ENCODE data around the gene ADRB1.

Gene ADRB1

GRCh38 chr10:114064151-114065048, 20.7 kb downstream of the ADRB1 start:
- Histone ChIP-seq H3K27me3 (no peaks in the 10 kb centered on the region), H3K9me3 (no peaks in the 10 kb centered on the region), H3K4me1 (no peaks in the 10 kb centered on the region), H3K36me3 (no peaks in the 10 kb centered on the region), H3K4me3 (ENCODE audit: low read depth, low read length) (no peak overlapping the region)
- no peak for TF ChIP-seq CTCF (IDR thresholded peaks at IDR 0.05; ENCODE audit: low read depth, low read length)
- no peak for DNase-seq

GRCh38 chr10:114065049-114065435, 21.4 kb downstream of the ADRB1 start:
- DNase-seq, result no peak
- no peak for TF ChIP-seq CTCF (IDR thresholded peaks at IDR 0.05; ENCODE audit: low read depth, low read length)
- H3K36me3 ChIP-seq, result no peaks in the 10 kb centered on the region
- no peak overlapping the region for H3K4me3 ChIP-seq (ENCODE audit: low read depth, low read length)
- no peaks in the 10 kb centered on the region for H3K27me3 ChIP-seq
- H3K9me3 ChIP-seq, result no peaks in the 10 kb centered on the region
- H3K4me1 ChIP-seq, result no peaks in the 10 kb centered on the region

GRCh38 chr10:114068054-114068707, 24.5 kb downstream of the ADRB1 start:
- Histone ChIP-seq H3K36me3 (no peaks in the 10 kb centered on the region), H3K9me3 (no peaks in the 10 kb centered on the region), H3K4me3 (ENCODE audit: low read depth, low read length) (no peak overlapping the region), H3K27me3 (no peaks in the 10 kb centered on the region), H3K4me1 (no peaks in the 10 kb centered on the region)
- no peak for DNase-seq
- no peak for TF ChIP-seq CTCF (IDR thresholded peaks at IDR 0.05; ENCODE audit: low read depth, low read length)

- H3K36me3 ChIP-seq, result no peaks in the 10 kb centered on the region
- no peak overlapping the region for H3K4me3 ChIP-seq (ENCODE audit: low read depth, low read length)
- no peak for DNase-seq
- no peaks in the 10 kb centered on the region for H3K4me1 ChIP-seq
- no peak for TF ChIP-seq CTCF (IDR thresholded peaks at IDR 0.05; ENCODE audit: low read depth, low read length)
- no peaks in the 10 kb centered on the region for H3K9me3 ChIP-seq
- no peaks in the 10 kb centered on the region for H3K27me3 ChIP-seq
Measured at GRCh38 chr10:114070710-114071109, 27.0 kb downstream of the ADRB1 start.

- H3K36me3 ChIP-seq, result no peaks in the 10 kb centered on the region
- no peak overlapping the region for H3K4me3 ChIP-seq (ENCODE audit: low read depth, low read length)
- no peaks in the 10 kb centered on the region for H3K9me3 ChIP-seq
- DNase-seq, result no peak
- no peaks in the 10 kb centered on the region for H3K4me1 ChIP-seq
- no peaks in the 10 kb centered on the region for H3K27me3 ChIP-seq
- no peak for TF ChIP-seq CTCF (IDR thresholded peaks at IDR 0.05; ENCODE audit: low read depth, low read length)
Measured at GRCh38 chr10:114071178-114071577, 27.5 kb downstream of the ADRB1 start.
